GM12878 (cell line): ENCODE measurements around the gene NDUFV1. TPM values are rescaled to one million over a fixed set of nuclear protein-coding genes. Genes with fewer than 3 reads are reported as not detected.
A peak's percentile ranks its signal among the peaks of the same experiment; 100 is the strongest.

Experiments used
- BRCA1 ChIP-seq: IDR thresholded peaks from 2 replicates; pipeline ENCODE4 v1.6.1; 2011; ENCODE audit warnings: low read depth, low read length, improper control_type of control experiment
- CBFB ChIP-seq: IDR thresholded peaks from 2 replicates; pipeline ENCODE4 v1.6.1; 2016; ENCODE audit warnings: antibody characterized with exemption, low read depth
- CEBPZ ChIP-seq: fragments of 150-350 bp; IDR thresholded peaks from 2 replicates; pipeline ENCODE4 v1.6.1; 2016; ENCODE audit warnings: low read depth, low read length
- ESRRA ChIP-seq: IDR thresholded peaks from 2 replicates; pipeline ENCODE4 v1.6.1; 2012; ENCODE audit warnings: mild to moderate bottlenecking, low read length, improper control_type of control experiment
- FOS ChIP-seq: IDR thresholded peaks from 3 replicates; pipeline ENCODE4 v1.6.1; 2011; ENCODE audit warnings: borderline replicate concordance; ENCODE audit not compliant: insufficient read length; ENCODE audit errors: extremely low read depth
- FOXK2 ChIP-seq: fragments of 450-650 bp; IDR thresholded peaks from 2 replicates; pipeline ENCODE4 v1.6.1; 2017; ENCODE audit warnings: mild to moderate bottlenecking, moderate library complexity
- MEF2B ChIP-seq: fragments of 450-650 bp; IDR thresholded peaks from 2 replicates; pipeline ENCODE4 v1.6.1; 2018; ENCODE audit warnings: mild to moderate bottlenecking, moderate library complexity; ENCODE audit not compliant: partially characterized antibody, poor library complexity, severe bottlenecking
- POLR2AphosphoS5 ChIP-seq: IDR thresholded peaks from 2 replicates; pipeline ENCODE4 v1.6.1; 2011; ENCODE audit warnings: mild to moderate bottlenecking, low read length, inconsistent platforms
- RBBP5 ChIP-seq: fragments of 200-600 bp; sonication (generic); conservative IDR thresholded peaks from 2 replicates; pipeline ENCODE4 v1.6.1; 2016
- RELA ChIP-seq: fragments of 450-650 bp; IDR thresholded peaks from 2 replicates; pipeline ENCODE4 v1.8.0; 2014; ENCODE audit warnings: borderline replicate concordance; ENCODE audit not compliant: partially characterized antibody
- SIX5 ChIP-seq: IDR thresholded peaks from 2 replicates; pipeline ENCODE4 v1.6.1; 2011; ENCODE audit warnings: mild to moderate bottlenecking, low read depth, low read length, moderate library complexity; ENCODE audit not compliant: severe bottlenecking
- SMARCA5 ChIP-seq: fragments of 450-650 bp; IDR thresholded peaks from 2 replicates; pipeline ENCODE4 v1.6.1; 2017; ENCODE audit warnings: mild to moderate bottlenecking
- WRNIP1 ChIP-seq: IDR thresholded peaks from 2 replicates; pipeline ENCODE4 v1.6.1; 2011; ENCODE audit warnings: low read depth, low read length, improper control_type of control experiment, borderline replicate concordance
- ZSCAN29 ChIP-seq: fragments of 450-650 bp; IDR thresholded peaks from 2 replicates; pipeline ENCODE4 v1.6.1; 2017; ENCODE audit warnings: mild to moderate bottlenecking, moderate library complexity
- polyA plus RNA-seq, 11 experiments: library from polyadenylated mRNA; depleted of rRNA in 4 of 11; unstranded in 6 of 11; stranded (reverse) in 5 of 11; fragments of >200 nt; fragmentation: Nextera tagmentation in 4 of 11; fragmentation: Illumina TruSeq in 1 of 11; extraction: Ambion mirVana in 4 of 11; extraction: Trizol in 1 of 11; gene quantifications; 1 replicate in 1 of 11; 2 replicates in 10 of 11; pipeline versions ENCODE4 v1.2.1 to v1.2.3, GENCODE V29; 2011 to 2016; ENCODE audit warnings: inconsistent platforms in 2 of 11, missing spikeins in 2 of 11, low read depth in 1 of 11
- total RNA-seq, 4 experiments: library from RNA; depleted of rRNA in 3 of 4; stranded (reverse); fragments of >200 nt in 3 of 4; fragmentation: Illumina TruSeq in 1 of 4; extraction: Trizol in 1 of 4; gene quantifications; 2 replicates each; pipeline versions ENCODE4 v1.2.1 to v1.2.3, GENCODE V29; 2013 to 2021

NDUFV1 gene
- total and polyA plus RNA-seq, 10 of the 15 experiments (the other 5 are each of a cell fraction or from before 2014, with no cell fraction given), result 8.2 to 380 (median 231) TPM

GRCh38 chr11:67586568-67587250, 20.0 kb upstream of the NDUFV1 start (continued):
- TF ChIP-seq CEBPZ (no peak), SMARCA5 (no peak), MEF2B (no peak), POLR2AphosphoS5 (0 out of 2 replicates have a peak, but pooled peaks have one; percentile 40), CBFB (no peak), RELA (no peak), FOS (no peak), ZSCAN29 (no peak), FOXK2 (no peak), ESRRA (no peak), RBBP5 (no peak), WRNIP1 (no peak), SIX5 (no peak), BRCA1 (no peak)
